Measurements from ENCODE around the gene OR10A6. TPM values are rescaled to one million over a fixed set of nuclear protein-coding genes. Genes with fewer than 3 reads are reported as not detected.

OR10A6 gene
- total and polyA plus RNA-seq, 2 experiments from 2014 or later = 0.23 TPM; not detected in 1

DNA sequence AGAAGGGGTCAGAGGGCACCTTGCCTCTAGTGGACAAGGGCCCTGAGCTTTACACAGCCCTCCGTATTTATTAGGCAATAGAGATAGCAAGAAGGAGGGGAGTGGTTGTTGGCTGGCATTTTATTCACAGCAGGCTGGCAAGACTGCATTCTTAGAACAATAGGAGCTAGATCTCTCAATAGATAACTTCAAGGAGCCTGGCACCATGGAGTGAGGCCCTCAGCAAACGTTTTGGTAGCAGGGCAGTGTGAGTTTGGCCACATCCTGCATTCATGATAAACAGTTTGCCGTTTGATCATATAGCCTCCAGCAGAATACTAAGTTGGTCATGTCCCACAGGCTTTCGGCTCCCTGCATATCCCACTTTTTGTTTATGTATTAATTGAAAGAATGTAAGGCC is 31.6 kb downstream of the OR10A6 start:
- DNase-seq (ENCODE audit: low spot score) (no peak), ATAC-seq (no peak)
- no peak overlapping the region; the same call in 1 of the 2 replicates for H3K27ac Mint-ChIP-seq
- peaks cover 19% of the 10 kb centered on the region for H3K36me3 Mint-ChIP-seq (ENCODE audit: low read depth)
- Histone ChIP-seq H3K9me2 (ENCODE audit: insufficient read depth) (no peaks in the 10 kb centered on the region), H3F3A (replicated peaks; ENCODE audit: low read depth) (no peaks in the 10 kb centered on the region), H3K4me1 (ENCODE audit: insufficient read depth) (peaks cover 16% of the 10 kb centered on the region), H2AFZ (no peak overlapping the region), H3K4me2 (no peak overlapping the region), H3K79me2 (replicated peaks; ENCODE audit: insufficient read depth) (peaks cover 7% of the 10 kb centered on the region), H3K4me3 (no peak overlapping the region), H4K20me1 (replicated peaks; ENCODE audit: insufficient read depth) (no peaks in the 10 kb centered on the region), H3K27me3 (ENCODE audit: insufficient read depth) (no peaks in the 10 kb centered on the region), H3K36me3 (ENCODE audit: insufficient read depth) (peaks cover 14% of the 10 kb centered on the region; the same call in 1 of the 2 replicates), H3K27ac (ENCODE audit: low read depth) (no peak overlapping the region)
- peaks cover 2% of the 10 kb centered on the region for H3K27me3 Mint-ChIP-seq (ENCODE audit: insufficient read depth, low read depth, poor library complexity)
- H3K9me3 Mint-ChIP-seq = peaks cover 14% of the 10 kb centered on the region
- no peak overlapping the region for H3K4me3 Mint-ChIP-seq
- TF ChIP-seq, protein P1, sequence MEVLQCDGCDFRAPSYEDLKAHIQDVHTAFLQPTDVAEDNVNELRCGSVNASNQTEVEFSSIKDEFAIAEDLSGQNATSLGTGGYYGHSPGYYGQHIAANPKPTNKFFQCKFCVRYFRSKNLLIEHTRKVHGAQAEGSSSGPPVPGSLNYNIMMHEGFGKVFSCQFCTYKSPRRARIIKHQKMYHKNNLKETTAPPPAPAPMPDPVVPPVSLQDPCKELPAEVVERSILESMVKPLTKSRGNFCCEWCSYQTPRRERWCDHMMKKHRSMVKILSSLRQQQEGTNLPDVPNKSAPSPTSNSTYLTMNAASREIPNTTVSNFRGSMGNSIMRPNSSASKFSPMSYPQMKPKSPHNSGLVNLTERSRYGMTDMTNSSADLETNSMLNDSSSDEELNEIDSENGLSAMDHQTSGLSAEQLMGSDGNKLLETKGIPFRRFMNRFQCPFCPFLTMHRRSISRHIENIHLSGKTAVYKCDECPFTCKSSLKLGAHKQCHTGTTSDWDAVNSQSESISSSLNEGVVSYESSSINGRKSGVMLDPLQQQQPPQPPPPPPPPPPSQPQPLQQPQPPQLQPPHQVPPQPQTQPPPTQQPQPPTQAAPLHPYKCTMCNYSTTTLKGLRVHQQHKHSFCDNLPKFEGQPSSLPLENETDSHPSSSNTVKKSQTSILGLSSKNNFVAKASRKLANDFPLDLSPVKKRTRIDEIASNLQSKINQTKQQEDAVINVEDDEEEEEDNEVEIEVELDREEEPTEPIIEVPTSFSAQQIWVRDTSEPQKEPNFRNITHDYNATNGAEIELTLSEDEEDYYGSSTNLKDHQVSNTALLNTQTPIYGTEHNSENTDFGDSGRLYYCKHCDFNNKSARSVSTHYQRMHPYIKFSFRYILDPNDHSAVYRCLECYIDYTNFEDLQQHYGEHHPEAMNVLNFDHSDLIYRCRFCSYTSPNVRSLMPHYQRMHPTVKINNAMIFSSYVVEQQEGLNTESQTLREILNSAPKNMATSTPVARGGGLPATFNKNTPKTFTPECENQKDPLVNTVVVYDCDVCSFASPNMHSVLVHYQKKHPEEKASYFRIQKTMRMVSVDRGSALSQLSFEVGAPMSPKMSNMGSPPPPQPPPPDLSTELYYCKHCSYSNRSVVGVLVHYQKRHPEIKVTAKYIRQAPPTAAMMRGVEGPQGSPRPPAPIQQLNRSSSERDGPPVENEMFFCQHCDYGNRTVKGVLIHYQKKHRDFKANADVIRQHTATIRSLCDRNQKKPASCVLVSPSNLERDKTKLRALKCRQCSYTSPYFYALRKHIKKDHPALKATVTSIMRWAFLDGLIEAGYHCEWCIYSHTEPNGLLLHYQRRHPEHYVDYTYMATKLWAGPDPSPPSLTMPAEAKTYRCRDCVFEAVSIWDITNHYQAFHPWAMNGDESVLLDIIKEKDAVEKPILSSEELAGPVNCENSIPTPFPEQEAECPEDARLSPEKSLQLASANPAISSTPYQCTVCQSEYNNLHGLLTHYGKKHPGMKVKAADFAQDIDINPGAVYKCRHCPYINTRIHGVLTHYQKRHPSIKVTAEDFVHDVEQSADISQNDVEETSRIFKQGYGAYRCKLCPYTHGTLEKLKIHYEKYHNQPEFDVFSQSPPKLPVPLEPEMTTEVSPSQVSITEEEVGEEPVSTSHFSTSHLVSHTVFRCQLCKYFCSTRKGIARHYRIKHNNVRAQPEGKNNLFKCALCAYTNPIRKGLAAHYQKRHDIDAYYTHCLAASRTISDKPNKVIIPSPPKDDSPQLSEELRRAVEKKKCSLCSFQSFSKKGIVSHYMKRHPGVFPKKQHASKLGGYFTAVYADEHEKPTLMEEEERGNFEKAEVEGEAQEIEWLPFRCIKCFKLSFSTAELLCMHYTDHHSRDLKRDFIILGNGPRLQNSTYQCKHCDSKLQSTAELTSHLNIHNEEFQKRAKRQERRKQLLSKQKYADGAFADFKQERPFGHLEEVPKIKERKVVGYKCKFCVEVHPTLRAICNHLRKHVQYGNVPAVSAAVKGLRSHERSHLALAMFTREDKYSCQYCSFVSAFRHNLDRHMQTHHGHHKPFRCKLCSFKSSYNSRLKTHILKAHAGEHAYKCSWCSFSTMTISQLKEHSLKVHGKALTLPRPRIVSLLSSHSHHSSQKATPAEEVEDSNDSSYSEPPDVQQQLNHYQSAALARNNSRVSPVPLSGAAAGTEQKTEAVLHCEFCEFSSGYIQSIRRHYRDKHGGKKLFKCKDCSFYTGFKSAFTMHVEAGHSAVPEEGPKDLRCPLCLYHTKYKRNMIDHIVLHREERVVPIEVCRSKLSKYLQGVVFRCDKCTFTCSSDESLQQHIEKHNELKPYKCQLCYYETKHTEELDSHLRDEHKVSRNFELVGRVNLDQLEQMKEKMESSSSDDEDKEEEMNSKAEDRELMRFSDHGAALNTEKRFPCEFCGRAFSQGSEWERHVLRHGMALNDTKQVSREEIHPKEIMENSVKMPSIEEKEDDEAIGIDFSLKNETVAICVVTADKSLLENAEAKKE (CRISPR knock-in tag; IDR thresholded peaks at IDR 0.05) = no peak
- TF ChIP-seq, protein P2, sequence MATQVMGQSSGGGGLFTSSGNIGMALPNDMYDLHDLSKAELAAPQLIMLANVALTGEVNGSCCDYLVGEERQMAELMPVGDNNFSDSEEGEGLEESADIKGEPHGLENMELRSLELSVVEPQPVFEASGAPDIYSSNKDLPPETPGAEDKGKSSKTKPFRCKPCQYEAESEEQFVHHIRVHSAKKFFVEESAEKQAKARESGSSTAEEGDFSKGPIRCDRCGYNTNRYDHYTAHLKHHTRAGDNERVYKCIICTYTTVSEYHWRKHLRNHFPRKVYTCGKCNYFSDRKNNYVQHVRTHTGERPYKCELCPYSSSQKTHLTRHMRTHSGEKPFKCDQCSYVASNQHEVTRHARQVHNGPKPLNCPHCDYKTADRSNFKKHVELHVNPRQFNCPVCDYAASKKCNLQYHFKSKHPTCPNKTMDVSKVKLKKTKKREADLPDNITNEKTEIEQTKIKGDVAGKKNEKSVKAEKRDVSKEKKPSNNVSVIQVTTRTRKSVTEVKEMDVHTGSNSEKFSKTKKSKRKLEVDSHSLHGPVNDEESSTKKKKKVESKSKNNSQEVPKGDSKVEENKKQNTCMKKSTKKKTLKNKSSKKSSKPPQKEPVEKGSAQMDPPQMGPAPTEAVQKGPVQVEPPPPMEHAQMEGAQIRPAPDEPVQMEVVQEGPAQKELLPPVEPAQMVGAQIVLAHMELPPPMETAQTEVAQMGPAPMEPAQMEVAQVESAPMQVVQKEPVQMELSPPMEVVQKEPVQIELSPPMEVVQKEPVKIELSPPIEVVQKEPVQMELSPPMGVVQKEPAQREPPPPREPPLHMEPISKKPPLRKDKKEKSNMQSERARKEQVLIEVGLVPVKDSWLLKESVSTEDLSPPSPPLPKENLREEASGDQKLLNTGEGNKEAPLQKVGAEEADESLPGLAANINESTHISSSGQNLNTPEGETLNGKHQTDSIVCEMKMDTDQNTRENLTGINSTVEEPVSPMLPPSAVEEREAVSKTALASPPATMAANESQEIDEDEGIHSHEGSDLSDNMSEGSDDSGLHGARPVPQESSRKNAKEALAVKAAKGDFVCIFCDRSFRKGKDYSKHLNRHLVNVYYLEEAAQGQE (IDR thresholded peaks at IDR 0.05; ENCODE audit: unreplicated experiment) = no peak
- TF ChIP-seq, protein P3, sequence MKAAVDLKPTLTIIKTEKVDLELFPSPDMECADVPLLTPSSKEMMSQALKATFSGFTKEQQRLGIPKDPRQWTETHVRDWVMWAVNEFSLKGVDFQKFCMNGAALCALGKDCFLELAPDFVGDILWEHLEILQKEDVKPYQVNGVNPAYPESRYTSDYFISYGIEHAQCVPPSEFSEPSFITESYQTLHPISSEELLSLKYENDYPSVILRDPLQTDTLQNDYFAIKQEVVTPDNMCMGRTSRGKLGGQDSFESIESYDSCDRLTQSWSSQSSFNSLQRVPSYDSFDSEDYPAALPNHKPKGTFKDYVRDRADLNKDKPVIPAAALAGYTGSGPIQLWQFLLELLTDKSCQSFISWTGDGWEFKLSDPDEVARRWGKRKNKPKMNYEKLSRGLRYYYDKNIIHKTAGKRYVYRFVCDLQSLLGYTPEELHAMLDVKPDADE (IDR thresholded peaks at IDR 0.05) = no peak
- TF ChIP-seq EZH2 (IDR thresholded peaks at IDR 0.05; ENCODE audit: low read depth, unreplicated experiment) (no peak), JUNB (IDR thresholded peaks at IDR 0.05; ENCODE audit: unreplicated experiment) (no peak), CREB1 (CRISPR knock-in tag; IDR thresholded peaks at IDR 0.05; ENCODE audit: low read depth) (no peak), STAT1 (IDR thresholded peaks at IDR 0.05; ENCODE audit: unreplicated experiment) (no peak), ZNF114 (CRISPR knock-in tag; IDR thresholded peaks at IDR 0.05) (no peak), ZNF331 (CRISPR knock-in tag; IDR thresholded peaks at IDR 0.05; ENCODE audit: low read depth) (no peak), NANOG (IDR thresholded peaks at IDR 0.05; ENCODE audit: borderline replicate concordance) (no peak), EZH2phosphoT487 (IDR thresholded peaks at IDR 0.05; ENCODE audit: unreplicated experiment) (no peak), POLR2AphosphoS5 (IDR thresholded peaks at IDR 0.05; ENCODE audit: low read depth) (no peak)
- TF ChIP-seq, protein P4, sequence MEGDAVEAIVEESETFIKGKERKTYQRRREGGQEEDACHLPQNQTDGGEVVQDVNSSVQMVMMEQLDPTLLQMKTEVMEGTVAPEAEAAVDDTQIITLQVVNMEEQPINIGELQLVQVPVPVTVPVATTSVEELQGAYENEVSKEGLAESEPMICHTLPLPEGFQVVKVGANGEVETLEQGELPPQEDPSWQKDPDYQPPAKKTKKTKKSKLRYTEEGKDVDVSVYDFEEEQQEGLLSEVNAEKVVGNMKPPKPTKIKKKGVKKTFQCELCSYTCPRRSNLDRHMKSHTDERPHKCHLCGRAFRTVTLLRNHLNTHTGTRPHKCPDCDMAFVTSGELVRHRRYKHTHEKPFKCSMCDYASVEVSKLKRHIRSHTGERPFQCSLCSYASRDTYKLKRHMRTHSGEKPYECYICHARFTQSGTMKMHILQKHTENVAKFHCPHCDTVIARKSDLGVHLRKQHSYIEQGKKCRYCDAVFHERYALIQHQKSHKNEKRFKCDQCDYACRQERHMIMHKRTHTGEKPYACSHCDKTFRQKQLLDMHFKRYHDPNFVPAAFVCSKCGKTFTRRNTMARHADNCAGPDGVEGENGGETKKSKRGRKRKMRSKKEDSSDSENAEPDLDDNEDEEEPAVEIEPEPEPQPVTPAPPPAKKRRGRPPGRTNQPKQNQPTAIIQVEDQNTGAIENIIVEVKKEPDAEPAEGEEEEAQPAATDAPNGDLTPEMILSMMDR (conservative IDR thresholded peaks at IDR 0.05; ENCODE audit: low read depth in 2 of 2) = no peak
- peaks cover 16% of the 10 kb centered on the region for H3K4me1 Mint-ChIP-seq
